Stimulated activated CD4-positive, alpha-beta T cell treated with anti-CD3 and anti-CD28 coated beads, Interleukin-1b, Interleukin-23, amount 100 ng/mL, for 1 hour (primary cell): ENCODE measurements around the gene SRGAP1.
A peak's percentile ranks its signal among the peaks of the same experiment; 100 is the strongest.
"Not testable (repeated sequence)": the region's sequence is repeated elsewhere in the genome, so short reads cannot be mapped to it uniquely, and the experiment has no call there.

Source experiments
- DNase-seq, 2 donors: peaks; one replicate each; pipeline ENCODE4 v3.0.0-alpha.2; 2020; ENCODE audit warnings: low read depth in 2 of 2

Gene SRGAP1

DNA sequence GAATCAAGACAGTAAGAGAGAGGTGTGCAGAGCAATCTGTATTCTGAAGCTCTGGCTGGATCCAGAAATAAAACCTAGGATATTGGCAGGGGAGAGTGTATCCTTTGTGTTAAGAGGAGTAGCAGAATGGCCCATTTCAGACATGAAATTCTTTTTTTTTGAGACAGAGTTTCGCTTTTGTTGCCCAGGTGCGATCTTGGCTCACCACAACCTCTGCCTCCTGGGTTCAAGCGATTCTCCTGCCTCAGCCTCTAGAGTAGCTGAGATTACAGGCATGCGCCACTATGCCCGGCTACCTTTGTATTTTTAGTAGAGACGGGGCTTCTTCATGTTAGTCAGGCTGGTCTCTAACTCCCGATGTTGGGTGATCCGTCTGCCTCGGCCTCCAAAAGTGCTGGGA is 6.1 kb upstream of the SRGAP1 start:
- no peak for DNase-seq

DNA sequence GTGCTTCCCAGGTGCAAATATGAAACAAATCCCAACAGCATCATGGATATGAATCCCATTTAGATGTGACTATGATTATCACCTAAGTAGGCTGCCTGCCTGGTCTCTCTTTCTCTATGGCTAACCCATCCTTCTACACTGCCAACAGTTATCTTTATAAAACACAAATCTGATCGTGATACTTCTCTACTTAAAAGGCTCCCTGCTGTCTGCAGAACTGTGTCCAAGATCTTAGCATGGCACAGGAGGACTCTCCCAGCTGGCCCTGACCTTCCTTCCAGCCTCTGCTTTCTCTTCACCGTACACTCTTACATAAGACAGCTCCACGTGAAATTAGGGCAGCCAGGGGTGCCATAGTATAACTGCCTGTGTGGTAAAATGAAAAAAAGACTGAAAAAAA is 3.5 kb upstream of the SRGAP1 start:
- no peak for DNase-seq

DNA sequence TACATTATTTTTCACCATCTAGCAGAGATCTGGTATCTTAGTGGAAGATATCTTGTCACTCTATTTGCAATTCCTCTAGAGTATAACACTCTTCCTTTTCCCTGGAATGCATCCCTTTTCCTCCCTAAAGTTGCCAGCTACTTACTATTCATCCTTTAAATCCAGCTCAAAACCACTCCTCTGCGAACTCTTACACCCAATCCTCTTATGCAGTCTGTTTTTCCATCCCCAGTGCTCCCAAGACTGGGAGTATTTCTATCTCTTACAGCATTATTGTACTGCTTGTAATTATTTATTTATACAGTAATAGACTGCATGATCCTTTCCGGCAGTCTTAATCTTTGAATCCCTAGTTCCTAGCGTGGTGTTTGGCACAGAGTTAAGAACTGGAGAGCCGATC is 2.9 kb upstream of the SRGAP1 start:
- no peak for DNase-seq

DNA sequence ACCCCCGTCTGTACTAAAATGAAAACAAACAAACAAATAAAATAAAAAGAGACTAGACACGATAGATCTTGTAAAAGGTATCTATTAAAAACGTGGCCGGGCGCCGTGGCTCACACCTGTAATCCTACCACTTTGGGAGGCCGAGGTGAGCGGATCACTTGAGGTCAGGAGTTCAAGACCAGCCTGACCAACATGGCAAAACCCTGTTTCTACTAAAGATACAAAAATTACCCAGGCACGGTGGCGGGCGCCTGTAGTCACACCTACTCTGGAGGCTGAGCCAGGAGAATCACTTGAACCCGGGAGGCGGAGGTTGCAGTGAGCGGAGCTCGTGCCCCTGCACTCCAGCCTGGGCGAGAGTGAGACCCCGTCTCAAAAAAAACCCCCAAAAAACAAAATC is 1.8 kb upstream of the SRGAP1 start:
- not testable (repeated sequence) for DNase-seq

DNA sequence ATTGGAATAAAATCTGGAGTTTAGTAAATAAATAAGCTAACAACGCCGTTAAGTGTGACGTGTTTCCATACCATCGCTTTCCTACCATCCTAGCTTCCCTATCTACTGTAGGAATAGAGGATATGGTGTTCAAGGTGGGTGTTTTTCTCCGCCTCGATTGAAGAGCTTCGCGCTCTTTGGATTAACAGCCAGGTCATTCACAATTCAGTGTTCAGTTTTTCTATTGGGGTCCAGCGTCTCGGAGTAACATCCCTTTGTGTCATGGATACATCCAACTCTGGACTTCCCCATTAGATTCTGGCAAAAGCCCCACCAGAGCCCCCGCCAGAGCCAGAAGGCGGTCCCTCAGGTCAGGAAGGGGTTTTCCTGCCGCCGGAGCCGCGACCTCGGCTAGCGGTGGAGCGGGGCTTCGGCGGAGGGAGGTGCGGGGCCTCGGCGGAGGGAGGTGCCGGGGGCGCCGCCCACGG is 1.2 kb upstream of the SRGAP1 start:
- no peak for DNase-seq

DNA sequence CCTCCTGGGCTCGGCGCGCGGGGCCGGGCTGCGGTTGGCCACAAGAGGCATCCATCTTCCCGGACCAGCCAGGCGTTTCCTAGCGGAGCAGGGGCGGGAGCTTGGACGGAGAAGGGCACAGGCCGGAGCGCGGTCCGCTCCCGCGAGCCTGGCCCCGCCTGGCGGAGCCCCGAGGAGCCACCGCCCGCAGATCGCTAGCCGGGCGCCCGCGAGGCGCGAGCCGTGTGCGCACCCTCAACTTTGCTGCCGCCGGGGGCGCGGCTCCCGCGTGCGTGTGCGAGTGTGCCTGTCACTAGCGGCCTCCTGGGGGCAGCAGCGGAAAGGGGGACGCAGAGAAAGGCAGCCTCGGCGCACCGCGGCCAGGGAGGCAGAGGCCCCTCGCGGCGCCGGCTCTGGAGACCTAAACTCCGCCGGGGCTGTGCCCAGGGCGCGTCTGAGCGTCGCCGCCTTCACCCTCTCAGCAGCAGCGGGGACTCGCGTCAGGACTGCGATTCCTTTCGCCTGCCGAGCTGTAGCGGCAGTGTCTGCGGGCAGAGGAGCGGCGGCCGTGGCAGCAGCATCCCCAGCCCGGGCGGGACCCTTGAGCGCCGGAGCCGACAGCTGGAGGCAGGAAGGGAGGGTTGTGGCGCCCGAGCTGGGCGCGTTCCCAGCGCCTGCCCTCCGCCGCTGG is 644 bp upstream of the SRGAP1 start:
- peak; percentile 23 to 46 for DNase-seq

DNA sequence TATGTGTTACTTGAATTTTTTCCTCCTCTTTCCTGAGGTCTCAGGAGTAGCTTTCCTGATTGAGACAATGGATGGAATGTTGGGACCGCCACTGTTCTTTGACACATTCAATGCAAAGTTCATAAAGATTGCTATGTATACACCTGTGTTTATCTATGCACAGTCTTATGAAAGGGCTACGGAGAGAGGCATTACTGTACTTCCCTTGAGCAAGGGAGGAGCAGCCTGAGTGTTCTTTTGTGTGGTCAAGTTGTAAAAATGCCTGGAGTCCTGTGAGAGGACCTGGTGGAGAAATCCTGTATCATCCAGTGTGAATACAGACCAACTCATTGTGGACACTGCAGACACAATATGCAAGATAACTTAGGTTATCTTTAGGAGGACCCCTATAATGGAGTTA is 1.2 kb downstream of the SRGAP1 start:
- DNase-seq: no peak

DNA sequence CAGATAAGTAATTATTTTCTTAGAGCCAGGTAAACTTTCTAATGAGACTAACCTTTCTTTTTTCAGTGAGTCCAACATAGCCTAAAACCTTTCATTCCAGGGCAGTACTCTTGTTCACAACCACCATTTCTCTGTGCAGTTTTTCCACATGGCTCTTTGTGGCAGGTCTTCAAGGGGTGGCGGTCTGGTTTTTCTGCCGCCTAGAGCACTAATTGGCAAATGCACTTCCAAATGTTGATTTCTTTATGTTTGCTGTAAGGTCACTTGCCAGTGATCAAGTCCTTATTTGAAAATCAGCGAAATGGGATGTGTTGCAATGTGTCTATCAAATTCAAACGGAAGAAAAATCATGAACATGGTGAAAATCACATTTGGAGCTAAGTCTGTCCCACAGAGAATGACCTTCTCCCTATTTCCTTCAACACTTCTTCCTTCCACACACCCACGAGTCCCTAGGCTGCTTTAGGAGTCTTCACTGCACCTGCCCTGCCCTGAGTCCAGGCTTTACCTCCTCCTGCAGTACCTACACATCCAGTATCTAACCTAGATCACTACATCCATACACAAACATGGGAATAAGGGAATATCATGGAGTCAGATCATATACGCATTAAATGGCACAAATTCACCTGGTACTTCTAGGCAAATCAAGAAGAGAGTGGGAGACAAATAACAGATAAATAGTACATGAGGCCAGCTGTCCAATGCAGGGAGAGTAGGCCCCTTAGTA is 1.9 kb downstream of the SRGAP1 start:
- no peak for DNase-seq

DNA sequence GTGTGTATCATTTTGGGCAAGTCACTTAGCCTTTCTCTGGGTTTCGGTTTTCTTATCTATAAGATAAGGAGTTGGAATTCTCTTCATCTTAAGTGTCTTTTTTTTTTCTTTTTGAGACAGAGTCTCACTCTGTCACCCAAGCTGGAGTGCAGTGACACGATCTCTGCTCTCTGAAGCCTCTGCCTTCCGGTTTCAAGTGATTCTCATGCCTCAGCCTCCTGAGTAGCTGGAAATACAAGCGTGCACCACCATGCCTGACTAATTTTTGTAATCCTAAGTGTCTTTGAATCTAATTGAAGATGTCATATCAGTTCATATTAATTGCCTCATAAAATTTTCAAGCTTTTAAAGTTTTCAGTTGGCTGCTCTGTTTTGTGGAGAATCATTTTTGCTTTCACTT is 4.0 kb downstream of the SRGAP1 start:
- DNase-seq: no peak

DNA sequence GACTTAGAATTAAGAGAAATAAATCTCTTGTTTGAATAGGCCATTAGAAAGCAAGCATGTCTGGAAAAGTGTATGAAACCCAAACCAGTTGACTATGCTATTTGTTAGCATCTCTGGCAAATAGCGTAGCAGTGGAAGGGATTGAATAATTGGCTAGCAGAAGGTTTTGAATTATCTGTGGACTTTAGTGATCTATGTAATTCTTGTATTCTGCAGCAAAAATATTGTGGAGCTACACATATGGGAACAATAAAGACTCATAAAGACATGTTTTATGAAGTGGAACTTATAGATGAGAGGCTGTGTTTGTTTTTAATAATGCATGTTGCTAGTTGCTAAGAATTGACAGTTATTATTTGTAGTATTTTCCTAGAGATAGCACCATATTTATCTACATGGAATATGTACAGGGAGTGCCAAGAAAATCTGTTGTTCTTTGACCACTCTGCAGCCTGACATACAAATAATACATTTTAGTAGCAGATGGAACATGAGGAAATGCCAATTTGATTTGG is 4.7 kb downstream of the SRGAP1 start:
- no peak for DNase-seq

DNA sequence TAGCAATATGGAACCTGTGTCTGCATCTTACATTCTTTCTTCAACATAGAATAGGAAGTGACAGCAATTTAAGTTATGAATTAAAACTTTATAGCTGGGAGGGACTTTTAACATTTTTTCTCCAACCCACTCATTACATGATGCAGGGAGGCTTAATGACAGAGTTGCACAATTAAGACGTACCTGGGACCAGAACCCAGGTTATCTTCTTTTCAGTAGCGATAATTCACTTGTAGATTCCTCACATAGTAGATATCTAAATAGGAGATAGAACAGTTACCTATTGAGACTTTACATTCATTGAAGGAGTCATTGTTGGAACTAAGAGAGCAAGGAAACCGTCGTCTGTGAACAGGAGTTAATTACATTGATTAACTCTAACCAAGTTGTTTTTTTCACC is 5.1 kb downstream of the SRGAP1 start:
- DNase-seq: no peak

DNA sequence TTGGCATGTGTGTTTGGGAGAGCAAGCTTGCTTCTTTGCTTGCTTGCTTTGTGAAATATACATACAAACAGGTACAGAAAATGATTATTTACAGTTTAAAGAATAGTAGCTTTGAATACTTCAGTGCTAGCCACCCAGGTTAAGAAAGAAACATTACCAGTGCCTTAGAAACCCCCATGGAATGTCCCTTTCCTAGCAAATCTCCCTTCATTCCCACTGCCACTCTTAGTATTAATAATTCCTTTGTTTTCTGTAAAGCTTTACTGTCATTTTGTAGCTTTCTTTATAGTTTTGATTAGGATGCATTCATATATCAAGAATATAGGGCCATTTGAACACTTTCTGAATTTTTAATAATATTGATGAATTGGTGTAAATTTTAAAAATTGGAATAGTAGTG is 9.5 kb downstream of the SRGAP1 start:
- DNase-seq: no peak

DNA sequence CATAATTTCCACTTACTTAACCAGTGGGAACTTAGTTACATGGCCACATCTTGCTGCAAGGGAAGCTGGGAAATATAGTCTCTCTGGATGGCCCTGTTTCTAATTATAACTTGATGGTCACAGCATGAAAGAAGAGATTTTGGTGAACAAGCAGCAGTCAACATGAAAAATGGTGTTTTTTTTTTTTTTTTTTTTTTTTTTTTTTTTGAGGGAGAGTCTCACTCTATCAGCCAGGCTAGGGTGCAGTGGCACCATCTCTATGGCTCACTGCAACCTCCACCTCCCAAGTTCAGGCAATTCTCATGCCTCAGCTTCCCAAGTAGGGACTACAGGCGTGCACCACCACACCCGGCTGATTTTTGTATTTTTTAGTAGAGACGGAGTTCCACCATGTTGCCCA is 10.8 kb downstream of the SRGAP1 start:
- DNase-seq: no peak

DNA sequence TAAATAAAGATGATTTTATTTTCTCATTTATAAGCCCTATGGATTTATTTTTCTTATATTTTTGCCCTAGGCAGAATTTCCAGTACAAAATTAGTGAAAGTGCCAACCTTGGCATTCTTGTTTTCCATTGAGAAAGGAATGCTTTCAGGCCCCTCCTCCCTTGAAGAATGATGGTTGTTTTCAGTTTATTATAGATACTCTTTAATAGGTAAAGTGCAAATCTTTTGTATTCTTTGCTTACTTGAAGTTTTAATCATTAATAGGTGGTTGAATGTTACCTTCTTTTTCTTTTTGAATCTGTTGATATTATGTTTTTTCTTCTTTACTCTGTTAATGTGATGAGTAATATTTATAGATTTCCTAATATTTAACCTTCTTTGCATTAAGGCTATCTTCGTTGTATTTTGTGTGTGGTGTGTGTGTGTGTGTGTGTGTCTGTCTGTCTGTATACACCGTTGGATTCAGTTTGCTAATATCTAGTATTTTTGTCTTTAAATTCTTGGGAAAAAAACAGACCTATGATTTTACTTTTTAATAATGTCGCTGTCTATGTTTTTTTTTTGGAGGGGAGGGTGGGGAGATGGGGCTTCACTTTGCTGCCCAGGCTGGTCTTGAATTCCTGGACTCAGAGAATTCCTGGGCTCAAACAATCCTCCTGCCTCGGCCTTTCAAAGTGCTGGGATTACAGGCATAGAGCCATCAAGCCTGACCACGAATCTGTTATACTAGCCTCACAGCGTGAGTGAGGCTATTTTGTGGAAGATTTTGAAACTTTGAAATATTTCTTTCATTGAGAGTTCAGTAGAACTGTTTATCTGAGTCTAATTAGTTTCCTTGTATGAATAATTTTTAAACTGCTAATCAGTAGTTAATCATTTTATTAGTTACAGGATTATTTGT is 13.5 kb downstream of the SRGAP1 start:
- no peak for DNase-seq

DNA sequence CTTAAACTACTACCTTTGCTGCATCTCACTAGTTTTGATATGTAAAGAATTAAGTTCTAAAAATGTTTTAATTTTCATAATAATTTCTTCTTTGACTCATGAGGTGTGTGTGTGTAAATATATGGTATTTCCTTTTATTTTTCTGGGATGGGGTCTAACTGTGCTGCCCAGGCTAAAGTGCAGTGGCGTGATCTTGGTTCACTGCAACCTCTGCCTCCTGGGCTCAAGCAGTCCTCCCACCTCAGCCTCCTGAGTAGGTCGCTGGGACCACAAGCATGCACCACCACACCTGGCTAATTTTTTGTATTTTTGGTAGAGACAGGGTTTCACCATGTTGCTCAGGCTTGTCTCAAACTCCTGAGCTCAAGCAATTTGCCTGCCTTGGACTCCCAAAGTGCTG is 15.4 kb downstream of the SRGAP1 start:
- DNase-seq: not testable (repeated sequence)

DNA sequence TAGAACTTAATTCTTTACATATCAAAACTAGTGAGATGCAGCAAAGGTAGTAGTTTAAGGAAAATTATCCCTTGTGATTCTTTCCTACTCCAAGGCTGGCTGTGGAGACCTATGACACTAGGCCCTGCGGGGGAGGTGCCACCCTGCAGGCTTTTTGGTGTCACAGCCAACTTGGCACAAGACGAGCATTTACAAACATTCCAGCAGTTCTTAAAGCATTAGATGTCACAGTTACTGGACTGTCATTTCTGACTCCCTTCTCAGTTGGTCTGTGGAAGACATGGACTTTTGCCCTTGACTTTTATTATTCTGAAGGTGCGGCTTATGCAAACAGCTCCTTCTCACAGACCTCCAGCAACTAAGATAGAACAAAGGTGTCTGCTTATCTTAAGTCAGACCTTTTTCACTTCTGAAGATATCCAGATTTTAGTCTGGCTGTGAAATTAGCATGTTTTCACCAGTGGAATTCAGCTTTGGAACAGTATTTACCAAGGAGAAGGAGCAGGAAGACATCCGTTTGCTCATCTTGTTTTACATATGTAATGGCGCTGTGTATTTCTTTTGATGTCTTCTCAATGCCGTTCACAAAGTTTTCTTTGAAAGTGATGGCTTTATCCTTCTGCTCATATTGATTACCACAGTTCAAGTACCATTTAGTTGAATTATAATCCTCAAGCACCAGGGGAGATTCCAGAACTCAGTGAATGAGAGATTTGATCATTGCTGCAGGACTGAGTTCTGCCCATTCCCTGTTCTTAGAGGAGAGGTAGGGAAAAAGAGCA is 17.9 kb downstream of the SRGAP1 start:
- DNase-seq: no peak

DNA sequence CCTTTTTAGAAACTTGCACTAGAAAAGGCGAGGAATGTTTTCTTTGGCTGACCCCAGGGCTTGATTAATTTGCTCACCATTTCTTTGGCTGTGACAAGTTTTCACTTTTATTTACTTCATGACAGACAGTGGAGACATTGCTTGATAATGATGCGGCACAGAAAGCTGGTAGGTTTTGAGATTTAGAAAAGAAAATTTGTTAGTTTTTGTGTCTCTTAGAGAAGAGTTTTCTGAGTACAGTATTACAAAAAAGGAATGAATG is 18.4 kb downstream of the SRGAP1 start:
- DNase-seq: no peak

DNA sequence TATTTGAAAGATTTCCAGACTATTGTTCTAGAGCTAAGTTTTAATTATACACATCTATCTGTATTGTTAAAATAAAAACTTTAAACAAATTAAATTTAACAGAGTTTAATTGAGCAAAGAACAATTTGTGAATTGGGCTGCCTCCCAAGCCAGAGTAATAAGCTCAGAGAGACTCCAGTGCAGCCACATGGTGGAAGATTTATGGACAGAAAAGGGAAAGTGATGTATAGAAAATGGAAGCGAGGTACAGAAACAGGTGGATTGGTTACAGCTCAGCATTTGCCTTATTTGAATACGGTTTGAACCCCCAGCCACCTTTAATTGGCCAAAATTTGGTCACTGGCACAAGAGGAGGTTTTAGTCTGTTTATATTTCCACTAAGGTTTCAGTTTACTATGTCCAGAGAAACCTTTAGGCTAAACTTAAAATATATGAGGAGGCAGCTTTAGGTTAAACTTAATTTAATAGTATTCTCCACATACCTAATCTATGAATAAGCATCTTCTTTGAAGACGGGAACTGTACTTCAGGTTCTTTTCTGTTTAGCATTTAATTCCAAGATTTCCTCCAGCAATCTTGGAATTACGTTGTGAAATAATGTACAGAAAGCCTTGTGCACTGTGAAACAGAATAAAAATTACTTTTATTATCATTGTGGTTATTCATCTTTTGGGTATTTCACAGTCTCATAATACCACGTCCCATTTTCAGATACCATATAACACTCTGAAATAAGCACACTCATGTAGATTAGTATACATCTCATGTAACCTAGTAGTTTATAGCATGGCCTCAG is 19.4 kb downstream of the SRGAP1 start:
- no peak for DNase-seq

DNA sequence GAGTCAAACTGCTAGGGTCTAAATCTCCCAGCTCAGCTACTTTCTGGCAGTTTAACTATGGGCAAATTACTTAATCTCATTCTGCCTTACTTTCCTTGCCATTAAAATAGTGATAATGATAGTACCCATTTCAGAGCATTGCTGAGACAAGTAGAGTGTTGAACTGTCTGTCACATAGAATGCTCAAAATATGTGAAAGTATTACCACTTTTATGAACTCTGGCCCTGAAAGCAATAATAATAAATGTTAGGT is 19.9 kb downstream of the SRGAP1 start:
- no peak for DNase-seq

DNA sequence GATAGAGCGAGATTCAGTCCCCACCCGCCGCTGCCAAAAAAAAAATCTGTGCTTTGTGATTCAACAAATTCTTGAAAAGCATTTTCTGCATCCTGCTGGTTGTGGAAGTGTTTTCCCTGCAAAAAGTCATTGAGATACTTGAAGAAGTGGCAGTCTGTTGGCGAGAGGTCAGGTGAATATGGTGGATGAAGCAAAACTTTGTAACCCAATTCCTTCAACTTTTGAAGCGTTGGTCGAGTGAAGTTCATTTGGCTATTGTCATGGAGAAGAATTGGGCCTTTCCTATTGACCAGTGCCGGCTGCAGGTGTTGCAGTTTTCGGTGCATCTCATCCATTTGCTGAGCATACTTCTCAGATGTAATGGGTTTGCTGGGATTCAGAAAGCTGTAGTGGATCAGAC is 20.9 kb downstream of the SRGAP1 start:
- DNase-seq: no peak

DNA sequence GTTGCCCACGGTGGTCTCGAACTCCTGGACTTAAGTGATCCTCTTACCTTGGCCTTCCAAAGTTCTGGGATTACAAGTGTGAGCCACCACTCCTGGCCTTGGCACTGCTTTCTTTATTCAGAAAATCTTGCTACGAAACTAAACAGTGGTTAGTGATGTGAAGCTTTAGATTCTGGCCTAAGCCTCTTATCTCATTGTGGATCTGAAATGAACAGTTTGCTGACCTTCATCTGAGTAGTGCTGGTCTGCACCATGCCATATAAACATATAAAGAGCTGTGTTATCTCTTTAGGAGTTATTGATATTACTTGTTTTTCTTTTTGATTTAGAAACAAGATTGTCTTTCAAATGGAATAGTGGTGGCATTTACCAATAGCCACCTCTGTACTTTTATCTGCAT is 22.6 kb downstream of the SRGAP1 start:
- DNase-seq: no peak
